Activated B cell treated with CpG ODN at 0.5 μM for 24 hours (primary cell): ENCODE measurements around the gene SLC17A4. TPM values are rescaled to one million over a fixed set of nuclear protein-coding genes. Genes with fewer than 3 reads are reported as not detected.

Source experiments
- ATAC-seq: fragments of 200-7000 bp; cut with Tn5 transposase; one replicate; pipeline ENCODE4 v1.10.0; 2021; ENCODE audit warnings: low read depth, mild to moderate bottlenecking, moderate library complexity
- CTCF ChIA-PET: fragments of 350-600 bp; sonication (Branson Sonifier 250); formaldehyde crosslinking; loops from one replicate; lab custom pipeline; 2021; ENCODE audit warnings: antibody characterized with exemption; lab: Charles Lee
- POLR2A ChIA-PET: fragments of 350-600 bp; sonication (Branson Sonifier 250); formaldehyde crosslinking; loops from one replicate; lab custom pipeline; 2021; ENCODE audit warnings: antibody characterized with exemption; lab: Charles Lee
- DNase-seq: peaks from one replicate; pipeline ENCODE4 v3.0.0; 2022
- H3K27ac Mint-ChIP-seq: one replicate; pipeline ENCODE4 v1.8.0; 2020; ENCODE audit warnings: mixed read lengths
- H3K27me3 Mint-ChIP-seq: one replicate; pipeline ENCODE4 v1.8.0; 2021; ENCODE audit warnings: mixed read lengths
- H3K36me3 Mint-ChIP-seq: one replicate; pipeline ENCODE4 v1.8.0; 2021; ENCODE audit warnings: low read depth, mixed read lengths
- H3K4me1 Mint-ChIP-seq: one replicate; pipeline ENCODE4 v1.8.0; 2021; ENCODE audit warnings: mixed read lengths
- H3K4me3 Mint-ChIP-seq: one replicate; pipeline ENCODE4 v1.8.0; 2020; ENCODE audit warnings: mild to moderate bottlenecking, mixed read lengths
- H3K9me3 Mint-ChIP-seq: one replicate; pipeline ENCODE4 v1.8.0; 2020; ENCODE audit warnings: mixed read lengths
- CTCF ChIP-seq: fragments of 200-600 bp; IDR thresholded peaks from one replicate; pipeline ENCODE4 v1.8.0; 2022; ENCODE audit warnings: antibody characterized with exemption, mild to moderate bottlenecking
- intact Hi-C: fragments of 100-400 bp; cut with micrococcal nuclease; formaldehyde crosslinking; loops from one replicate; pipeline ENCODE4 v1.15.1; 2024
- total RNA-seq: library from RNA; stranded (reverse); gene quantifications from 2 replicates; pipeline ENCODE4 v1.2.3, GENCODE V29; 2022

The SLC17A4 gene
- total RNA-seq, 1 donor from 2014 or later: not detected

- no peak for TF ChIP-seq CTCF
- peak; percentile 40 for ATAC-seq
- ChIA-PET CTCF (no interaction called here), POLR2A (no interaction called here)
- intact Hi-C loops: no loop called here
- Mint-ChIP-seq H3K36me3 (no peaks in the 10 kb centered on the region), H3K4me3 (no peak overlapping the region), H3K9me3 (no peaks in the 10 kb centered on the region), H3K27me3 (no peaks in the 10 kb centered on the region), H3K4me1 (peaks cover 13% of the 10 kb centered on the region), H3K27ac (no peak overlapping the region)
- DNase-seq: no peak
Measured at GRCh38 chr6:25749837-25750236, 4.7 kb upstream of the SLC17A4 start.

GRCh38 chr6:25750906-25751305 is 3.6 kb upstream of the SLC17A4 start:
- Mint-ChIP-seq H3K4me1 (peaks cover 13% of the 10 kb centered on the region), H3K36me3 (no peaks in the 10 kb centered on the region), H3K27me3 (no peaks in the 10 kb centered on the region), H3K27ac (no peak overlapping the region), H3K9me3 (no peaks in the 10 kb centered on the region), H3K4me3 (no peak overlapping the region)
- POLR2A ChIA-PET: no interaction called here
- ATAC-seq (no peak), DNase-seq (no peak)
- intact Hi-C loops: no loop called here
- CTCF ChIA-PET: no interaction called here
- TF ChIP-seq CTCF: no peak

GRCh38 chr6:25753079-25753478 is 1.5 kb upstream of the SLC17A4 start:
- no peak overlapping the region for H3K4me3 Mint-ChIP-seq
- no peak overlapping the region for H3K27ac Mint-ChIP-seq
- TF ChIP-seq CTCF: no peak
- H3K4me1 Mint-ChIP-seq: peaks cover 13% of the 10 kb centered on the region
- intact Hi-C loops: no loop called here
- no peaks in the 10 kb centered on the region for H3K9me3 Mint-ChIP-seq
- no peak for ATAC-seq
- H3K36me3 Mint-ChIP-seq: no peaks in the 10 kb centered on the region
- POLR2A ChIA-PET: no interaction called here
- H3K27me3 Mint-ChIP-seq: no peaks in the 10 kb centered on the region
- DNase-seq: no peak
- CTCF ChIA-PET: no interaction called here

GRCh38 chr6:25755483-25755882 is 941 bp downstream of the SLC17A4 start:
- DNase-seq (no peak), ATAC-seq (no peak)
- intact Hi-C loops: no loop called here
- peaks cover under 1% of the 10 kb centered on the region for H3K4me1 Mint-ChIP-seq
- no peaks in the 10 kb centered on the region for H3K36me3 Mint-ChIP-seq
- no peak overlapping the region for H3K27ac Mint-ChIP-seq
- no peak for TF ChIP-seq CTCF
- ChIA-PET CTCF (no interaction called here), POLR2A (no interaction called here)
- H3K27me3 Mint-ChIP-seq: peaks cover 6% of the 10 kb centered on the region
- no peaks in the 10 kb centered on the region for H3K9me3 Mint-ChIP-seq
- no peak overlapping the region for H3K4me3 Mint-ChIP-seq

GRCh38 chr6:25756382-25757363 is 2.1 kb downstream of the SLC17A4 start:
- ATAC-seq: no peak

More at GRCh38 chr6:25756382-25757363, 2.1 kb downstream of the SLC17A4 start:
- no peaks in the 10 kb centered on the region for H3K9me3 Mint-ChIP-seq
- H3K4me1 Mint-ChIP-seq: no peaks in the 10 kb centered on the region
- H3K27ac Mint-ChIP-seq: no peak overlapping the region
- ChIA-PET POLR2A (no interaction called here), CTCF (no interaction called here)
- no peak for TF ChIP-seq CTCF
- no peak for DNase-seq
- peaks cover 6% of the 10 kb centered on the region for H3K27me3 Mint-ChIP-seq
- H3K4me3 Mint-ChIP-seq: no peak overlapping the region
- intact Hi-C loops: no loop called here
- no peaks in the 10 kb centered on the region for H3K36me3 Mint-ChIP-seq
